ENCODE data around the gene GOLGA8K.
"Not testable (repeated sequence)": the region's sequence is repeated elsewhere in the genome, so short reads cannot be mapped to it uniquely, and the experiment has no call there.

Gene GOLGA8K

GRCh38 chr15:32403192-32403591 is at the start of gene GOLGA8K:
TSS of gene GOLGA8K (minus strand) at chr15:32403292. CDS start at chr15:32403194, 98 bp downstream.
- DNase-seq (ENCODE audit: low read depth, low spot score): not testable (repeated sequence)

GRCh38 chr15:32440445-32440977 is 37.4 kb upstream of the GOLGA8K start:
- not testable (repeated sequence) for DNase-seq (ENCODE audit: low read depth, low spot score)

GRCh38 chr15:32434102-32434963 is 31.2 kb upstream of the GOLGA8K start:
- not testable (repeated sequence) for DNase-seq (ENCODE audit: low read depth, low spot score)

- not testable (repeated sequence) for DNase-seq (ENCODE audit: low read depth, low spot score)
Observed at GRCh38 chr15:32427635-32428034, 24.5 kb upstream of the GOLGA8K start.

GRCh38 chr15:32426511-32426910 is 23.4 kb upstream of the GOLGA8K start:
- not testable (repeated sequence) for DNase-seq (ENCODE audit: low read depth, low spot score)

- DNase-seq (ENCODE audit: low read depth, low spot score): not testable (repeated sequence)
Observed at GRCh38 chr15:32407903-32408302, 4.8 kb upstream of the GOLGA8K start.

GRCh38 chr15:32396522-32396921 is 6.6 kb downstream of the GOLGA8K start:
- not testable (repeated sequence) for DNase-seq (ENCODE audit: low read depth, low spot score)

- not testable (repeated sequence) for DNase-seq (ENCODE audit: low read depth, low spot score)
Observed at GRCh38 chr15:32394745-32395144, 8.3 kb downstream of the GOLGA8K start.

- not testable (repeated sequence) for DNase-seq (ENCODE audit: low read depth, low spot score)
Observed at GRCh38 chr15:32388050-32388648, 14.9 kb downstream of the GOLGA8K start.

GRCh38 chr15:32385823-32386495 is 17.1 kb downstream of the GOLGA8K start:
- not testable (repeated sequence) for DNase-seq (ENCODE audit: low read depth, low spot score)

GRCh38 chr15:32374185-32374584 is 28.9 kb downstream of the GOLGA8K start:
- DNase-seq (ENCODE audit: low read depth, low spot score): not testable (repeated sequence)

GRCh38 chr15:32373707-32374106 is 29.4 kb downstream of the GOLGA8K start:
- not testable (repeated sequence) for DNase-seq (ENCODE audit: low read depth, low spot score)

- DNase-seq (ENCODE audit: low read depth, low spot score): not testable (repeated sequence)
Observed at GRCh38 chr15:32372075-32372474, 31.0 kb downstream of the GOLGA8K start.

- DNase-seq (ENCODE audit: low read depth, low spot score): not testable (repeated sequence)
Observed at GRCh38 chr15:32370526-32370925, 32.6 kb downstream of the GOLGA8K start.

GRCh38 chr15:32370064-32370463 is 33.0 kb downstream of the GOLGA8K start:
- not testable (repeated sequence) for DNase-seq (ENCODE audit: low read depth, low spot score)

- not testable (repeated sequence) for DNase-seq (ENCODE audit: low read depth, low spot score)
Observed at GRCh38 chr15:32366492-32366891, 36.6 kb downstream of the GOLGA8K start.

- not testable (repeated sequence) for DNase-seq (ENCODE audit: low read depth, low spot score)
Observed at GRCh38 chr15:32365955-32366354, 37.1 kb downstream of the GOLGA8K start.

GRCh38 chr15:32364944-32365343 is 38.1 kb downstream of the GOLGA8K start:
- DNase-seq (ENCODE audit: low read depth, low spot score): not testable (repeated sequence)

GRCh38 chr15:32363449-32363848 is 39.6 kb downstream of the GOLGA8K start:
- DNase-seq (ENCODE audit: low read depth, low spot score): not testable (repeated sequence)

GRCh38 chr15:32361662-32362061 is 41.4 kb downstream of the GOLGA8K start:
- not testable (repeated sequence) for DNase-seq (ENCODE audit: low read depth, low spot score)

- DNase-seq (ENCODE audit: low read depth, low spot score): not testable (repeated sequence)
Observed at GRCh38 chr15:32358462-32358861, 44.6 kb downstream of the GOLGA8K start.

GRCh38 chr15:32356909-32357308 is 46.2 kb downstream of the GOLGA8K start:
- DNase-seq (ENCODE audit: low read depth, low spot score): not testable (repeated sequence)
